Medulla oblongata (tissue), 1 donor: ENCODE measurements around the gene PRRT1B.
A peak's percentile ranks its signal among the peaks of the same experiment; 100 is the strongest.

Source experiments
- DNase-seq: peaks from one replicate; pipeline ENCODE4 v3.0.0-alpha.2; 2015; ENCODE audit errors: extremely low spot score

Gene PRRT1B

DNA sequence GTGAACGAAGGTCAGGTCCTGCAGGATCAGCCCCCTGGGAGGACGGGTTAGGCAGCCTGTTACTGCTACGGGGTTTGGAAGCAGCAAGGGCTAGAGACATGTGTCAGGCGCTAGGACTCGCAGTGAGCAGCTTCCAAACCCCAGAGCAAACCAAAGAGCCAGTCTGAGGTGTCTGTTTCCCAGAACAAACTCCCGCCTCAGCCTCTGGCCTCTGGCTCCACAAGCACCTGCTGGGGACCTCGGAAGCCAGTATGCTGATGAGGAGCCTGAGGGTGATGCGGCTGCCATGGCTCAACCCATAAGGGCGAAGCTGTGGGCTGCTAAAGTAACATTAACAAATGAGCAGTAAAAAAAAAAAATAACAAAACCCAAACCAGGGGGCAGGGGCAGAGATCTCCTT, 35.0 kb downstream of the PRRT1B start:
- DNase-seq, result no peak

DNA sequence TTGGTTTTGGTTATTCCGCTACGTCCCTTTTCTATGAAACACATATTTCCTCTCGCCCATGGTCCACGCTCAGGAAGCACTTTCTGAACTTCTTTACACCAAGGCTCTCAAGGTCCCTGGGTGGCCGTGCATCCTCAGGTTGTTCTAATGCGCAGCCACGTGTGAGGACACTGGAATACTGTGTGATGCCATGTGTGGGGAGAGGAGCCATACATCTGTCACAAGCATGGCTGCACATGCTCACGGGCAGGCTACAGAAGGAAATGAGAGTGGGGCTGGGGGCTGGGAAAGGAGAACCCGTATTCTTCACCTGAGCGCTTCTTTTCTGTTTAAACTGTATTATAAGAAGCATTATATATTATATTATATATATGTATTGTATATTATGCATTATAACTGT, 36.7 kb downstream of the PRRT1B start:
- DNase-seq, result no peak

DNA sequence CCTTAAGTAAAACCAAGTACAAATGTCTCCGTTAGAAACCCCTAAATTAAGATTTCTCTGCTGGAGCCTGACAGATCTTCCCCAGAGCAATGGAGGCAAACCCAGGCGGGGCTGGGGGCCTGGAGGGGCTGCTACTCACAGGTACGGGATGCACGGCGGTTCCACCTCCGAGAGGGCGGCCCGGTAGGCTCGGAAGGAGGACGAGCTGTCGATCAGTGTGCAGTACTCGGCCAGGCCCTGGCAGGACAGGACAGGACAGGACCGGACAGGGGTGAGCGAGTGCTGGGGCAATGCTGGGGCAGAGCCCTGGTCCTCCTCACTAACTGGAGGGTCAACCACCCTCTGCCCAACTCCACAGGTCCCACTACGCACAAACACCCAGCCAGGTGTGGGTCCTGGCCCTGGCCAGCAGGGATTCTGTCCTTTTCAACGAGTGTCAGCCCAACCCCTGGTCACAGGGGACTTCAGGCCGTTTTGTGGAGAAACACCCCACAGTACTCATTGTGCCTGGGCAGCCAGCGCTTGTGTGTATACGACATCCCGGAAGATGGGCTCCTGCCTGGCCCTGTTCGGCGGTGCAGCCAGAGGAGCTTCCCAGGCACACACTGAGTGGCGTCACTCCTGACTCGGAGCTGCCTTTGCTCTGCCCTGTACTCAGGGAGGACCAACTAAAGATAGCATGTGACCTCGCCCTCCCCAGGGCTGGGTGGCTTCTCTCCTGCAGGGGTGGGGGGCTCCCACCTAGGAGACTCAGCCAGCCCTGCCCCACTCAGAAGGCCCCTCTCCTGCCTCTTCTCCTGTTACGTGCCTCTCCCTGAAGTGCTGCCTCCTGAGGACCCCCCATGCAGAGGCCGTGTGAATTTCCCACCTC, 37.4 kb downstream of the PRRT1B start:
- DNase-seq, result no peak

DNA sequence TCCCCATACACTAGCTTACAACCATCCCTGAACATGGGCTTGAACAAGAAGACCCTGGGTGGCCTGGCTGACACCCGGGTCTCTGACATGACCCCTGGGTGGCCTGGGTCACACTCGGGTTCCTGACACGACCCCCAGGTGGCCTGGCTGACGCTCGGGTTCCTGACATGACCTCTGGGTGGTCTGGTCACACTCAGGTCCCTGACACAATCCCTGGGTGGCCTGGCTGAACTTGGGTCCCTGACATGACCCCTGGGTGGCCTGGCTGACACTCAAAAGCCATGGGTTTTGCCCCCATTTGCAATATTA, 38.0 kb downstream of the PRRT1B start:
- DNase-seq, result no peak

DNA sequence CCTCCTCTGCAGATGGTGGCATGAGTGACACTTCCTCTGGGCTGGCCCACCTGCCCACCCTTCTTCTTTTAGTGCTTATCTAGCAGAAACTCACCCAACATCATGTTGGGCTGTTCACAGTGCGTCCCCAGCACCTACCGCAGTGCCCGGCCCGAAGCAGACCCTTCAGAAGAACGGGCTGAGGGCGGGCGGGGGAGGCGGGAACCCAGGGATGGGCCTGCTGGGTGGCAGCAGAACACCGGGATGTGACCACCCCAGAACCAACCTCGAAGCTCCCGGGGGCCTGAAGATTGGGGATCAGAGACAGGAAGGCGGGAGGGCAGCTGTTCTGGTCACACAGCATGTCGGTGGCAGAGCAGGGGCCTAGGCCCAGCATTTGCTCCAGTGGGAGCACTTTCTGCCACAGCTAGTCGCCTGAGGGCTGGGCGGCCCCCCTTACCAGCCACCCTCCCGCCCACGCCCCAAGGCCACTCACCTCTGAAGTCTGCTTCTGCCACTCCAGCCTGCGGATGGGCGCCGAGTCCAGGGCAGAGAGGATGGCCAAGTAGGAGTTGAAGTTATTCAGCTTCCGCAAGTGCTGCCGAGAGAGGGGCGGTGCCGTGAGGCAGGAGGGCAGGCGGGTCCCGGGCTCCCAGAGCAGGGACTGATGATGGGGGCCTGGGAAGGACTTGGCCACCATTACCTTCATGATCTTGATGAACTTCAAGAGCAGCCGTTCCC, 38.7 kb downstream of the PRRT1B start:
- no peak for DNase-seq

DNA sequence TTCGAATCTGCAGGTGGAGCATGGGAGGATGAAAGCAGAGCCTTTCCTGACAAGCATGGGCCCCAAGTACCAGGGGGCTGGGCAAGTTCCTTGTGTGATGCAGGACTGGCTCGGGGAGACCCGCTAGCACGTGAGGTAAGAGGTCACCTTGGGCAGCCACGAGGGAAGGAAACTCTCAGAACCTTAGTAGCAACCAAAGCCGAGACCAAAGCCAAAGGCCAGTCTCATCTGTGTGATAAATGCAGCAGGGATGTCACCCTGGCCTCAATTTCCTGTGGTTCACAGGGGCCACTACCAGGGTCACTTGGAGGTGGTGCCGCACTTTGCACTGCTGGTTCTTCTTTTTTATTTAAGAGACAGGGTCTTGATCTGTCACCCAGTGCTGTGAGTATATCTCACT, 39.5 kb downstream of the PRRT1B start:
- DNase-seq, result no peak

DNA sequence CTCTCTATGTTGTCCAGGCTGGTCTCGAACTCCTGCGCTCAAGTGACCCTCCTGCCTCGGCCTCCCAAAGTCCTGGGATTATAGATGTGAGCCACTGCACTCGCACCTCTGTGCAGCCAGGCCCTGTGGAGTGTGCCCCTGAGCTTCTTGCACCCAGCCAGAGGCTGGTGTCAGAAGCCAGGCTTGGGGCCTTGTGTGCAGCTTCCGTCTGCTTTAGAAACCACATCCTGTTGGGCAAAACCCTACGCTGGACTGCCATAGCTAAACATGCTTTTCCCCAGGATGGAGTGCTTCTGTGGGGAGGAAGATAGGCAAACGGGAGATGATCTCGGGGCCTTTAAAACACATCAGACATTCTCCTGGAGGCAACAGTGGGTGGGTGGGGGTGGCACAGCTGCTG, 40.1 kb downstream of the PRRT1B start:
- DNase-seq, result peak; percentile 57

DNA sequence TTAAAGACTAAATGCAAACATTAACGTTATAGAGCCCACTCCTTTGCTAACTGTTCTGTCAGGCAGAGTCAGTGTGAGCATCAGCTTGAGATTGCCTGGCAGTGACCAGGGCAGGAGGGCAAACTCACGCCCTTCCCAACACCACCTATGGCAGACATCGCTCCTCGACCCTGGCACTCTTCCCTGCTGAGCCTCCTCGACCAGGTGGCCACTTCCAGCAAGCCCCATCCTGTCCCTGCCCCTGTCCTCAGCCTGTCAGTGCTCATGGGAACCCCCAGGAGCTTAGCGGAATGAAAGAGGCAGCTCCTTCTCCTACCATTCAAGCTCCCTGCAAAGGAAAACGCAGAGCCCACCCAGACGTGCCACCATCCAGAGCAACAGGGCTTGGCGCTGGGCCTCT, 42.0 kb downstream of the PRRT1B start:
- no peak for DNase-seq

DNA sequence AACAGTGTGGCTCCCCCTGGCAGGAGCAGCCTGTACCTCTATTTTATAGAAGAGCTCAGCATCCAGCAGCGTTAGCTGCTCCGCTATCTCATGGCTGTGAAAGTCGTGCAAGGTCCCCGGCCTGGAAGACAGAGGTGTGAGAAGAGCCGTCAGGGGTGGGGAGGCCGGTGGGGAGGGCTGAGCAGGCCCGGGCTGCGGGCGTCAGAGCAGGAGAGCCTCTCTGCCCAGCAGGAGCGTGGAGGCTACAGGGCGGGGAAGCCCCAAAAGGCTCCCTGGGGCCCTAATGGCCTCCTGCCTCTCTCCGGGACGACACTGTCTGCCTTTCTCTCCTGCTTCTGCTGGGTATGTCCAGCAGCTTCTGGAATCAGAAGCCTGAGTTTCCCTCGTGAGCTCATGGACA, 42.6 kb downstream of the PRRT1B start:
- no peak for DNase-seq

DNA sequence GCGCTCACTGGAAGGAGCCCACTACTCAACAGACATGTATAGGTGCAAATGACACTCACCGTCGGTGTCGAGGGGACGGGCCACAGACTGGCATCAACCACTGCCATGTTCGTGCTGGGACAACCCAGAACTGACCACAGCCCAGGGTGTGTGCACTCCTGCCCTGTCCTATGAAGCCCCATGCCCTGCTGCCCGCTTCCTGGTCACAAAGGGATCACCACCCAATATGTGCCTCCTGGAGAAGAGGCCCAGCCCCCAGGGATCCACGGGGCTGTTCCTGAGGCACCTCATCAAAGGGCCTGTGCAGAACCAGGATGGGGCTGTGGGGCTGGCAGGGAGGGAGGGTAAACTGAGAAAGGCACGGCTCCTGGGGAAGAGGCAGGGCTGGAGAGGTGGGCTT, 43.1 kb downstream of the PRRT1B start:
- DNase-seq, result no peak

DNA sequence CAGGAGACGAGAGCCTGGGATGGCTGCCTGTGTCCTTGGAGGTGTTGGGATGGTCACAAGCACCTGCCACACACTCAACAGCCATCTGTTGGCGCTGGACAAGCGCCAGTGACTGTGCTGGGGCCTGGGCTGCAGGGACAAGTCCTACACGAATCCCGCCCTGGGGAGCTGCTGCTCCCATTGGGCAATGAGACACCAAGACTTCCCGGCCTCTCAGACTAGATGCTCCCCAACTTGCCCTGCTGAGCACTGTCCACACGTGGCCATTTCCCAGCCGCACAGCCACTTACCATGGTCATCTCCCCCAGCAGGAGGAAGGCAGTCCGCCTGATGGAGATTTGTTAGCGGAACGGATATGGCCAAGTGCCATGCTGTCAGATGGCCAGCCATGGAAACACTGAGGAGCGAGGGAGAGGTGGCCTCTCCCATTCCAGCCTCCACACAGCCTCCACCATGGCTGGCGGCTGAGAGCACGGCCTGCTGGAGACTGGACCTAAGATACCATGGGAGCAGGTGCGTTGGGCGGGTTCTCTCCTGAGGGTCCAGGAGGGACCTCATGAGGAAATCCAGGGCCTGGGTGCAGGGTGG, 43.9 kb downstream of the PRRT1B start:
- no peak for DNase-seq

DNA sequence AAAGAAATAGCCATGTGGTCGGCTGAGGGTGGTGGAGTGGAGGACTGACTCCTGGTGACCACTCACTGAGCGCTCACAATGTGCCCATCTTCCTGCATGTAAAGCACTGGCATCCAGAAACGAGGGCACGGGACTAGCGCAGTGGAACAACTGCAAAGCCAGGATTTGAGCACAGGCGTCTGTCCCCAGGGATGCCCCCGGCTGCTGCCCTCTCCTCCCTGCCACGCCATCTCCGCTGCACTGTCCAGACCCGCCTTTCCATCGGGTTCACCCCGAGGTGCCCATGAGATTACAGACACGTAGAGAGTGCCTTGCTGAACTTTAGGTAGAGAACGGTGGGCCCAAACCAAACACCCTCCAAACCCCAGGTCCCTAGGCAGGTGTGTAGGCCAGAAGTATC, 44.7 kb downstream of the PRRT1B start:
- DNase-seq, result no peak

DNA sequence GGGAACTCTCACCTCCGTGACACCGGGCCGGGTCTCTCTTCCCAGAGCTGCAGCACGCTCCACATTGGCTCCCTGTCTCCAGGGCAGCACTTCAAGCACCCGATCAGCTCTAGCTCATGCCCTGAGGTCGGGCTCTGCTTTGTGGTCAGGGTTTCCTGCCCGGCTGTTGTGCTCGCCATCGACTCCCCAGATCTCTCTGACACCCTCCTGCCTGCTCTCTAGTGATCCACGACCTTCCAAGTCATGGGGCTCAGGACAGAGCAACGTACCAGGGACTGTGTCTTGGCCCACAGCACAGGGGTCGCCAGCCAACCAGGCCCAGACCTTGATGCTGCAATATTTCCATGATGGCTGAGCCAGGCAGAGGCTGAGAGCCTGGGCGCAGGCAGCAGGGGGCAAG, 45.1 kb downstream of the PRRT1B start:
- DNase-seq, result no peak

DNA sequence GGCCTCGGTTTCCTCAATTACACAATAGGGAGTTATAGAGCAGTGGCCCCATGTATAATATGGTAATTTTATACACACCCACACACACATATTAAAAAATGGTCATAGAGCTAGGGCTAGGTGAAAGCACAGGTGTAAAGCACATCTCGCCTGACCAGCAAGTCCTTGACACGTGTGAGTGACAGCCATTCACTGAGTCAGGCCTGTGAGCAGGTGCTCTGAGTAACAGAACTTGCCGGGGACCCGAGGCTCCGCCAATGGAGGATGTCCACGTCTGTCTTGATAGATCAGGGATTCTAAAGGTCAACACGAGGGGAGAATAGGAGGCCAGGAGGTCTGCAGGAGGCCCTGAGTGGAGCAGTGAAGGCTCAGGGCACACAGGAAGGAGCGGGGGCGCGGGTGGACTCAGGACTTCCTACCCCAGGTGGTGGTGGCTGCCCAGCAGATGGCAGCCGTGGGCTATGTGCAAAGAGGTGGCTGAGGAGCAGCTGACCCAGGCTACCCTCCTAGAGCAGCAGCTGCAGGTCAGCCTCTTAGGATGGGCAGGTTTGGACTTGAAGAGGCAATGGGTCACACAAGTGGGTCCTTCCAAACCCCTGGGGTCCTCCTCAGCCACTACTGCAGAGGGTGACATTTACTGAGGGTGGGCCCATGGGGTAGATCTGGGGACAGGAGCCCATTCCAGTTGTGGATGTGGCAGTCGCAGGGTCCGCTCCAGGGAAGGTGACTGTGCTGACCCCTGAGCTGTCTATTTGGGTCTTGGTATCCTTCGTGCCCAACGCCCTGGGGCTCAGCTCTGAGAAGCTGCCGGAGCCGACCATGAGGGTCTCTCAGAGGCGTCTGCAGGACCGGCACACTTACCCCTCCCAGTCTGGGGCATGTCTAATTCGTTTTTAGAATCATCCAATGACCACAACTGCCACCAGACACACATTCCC, 45.9 kb downstream of the PRRT1B start:
- peak; percentile 84 for DNase-seq

DNA sequence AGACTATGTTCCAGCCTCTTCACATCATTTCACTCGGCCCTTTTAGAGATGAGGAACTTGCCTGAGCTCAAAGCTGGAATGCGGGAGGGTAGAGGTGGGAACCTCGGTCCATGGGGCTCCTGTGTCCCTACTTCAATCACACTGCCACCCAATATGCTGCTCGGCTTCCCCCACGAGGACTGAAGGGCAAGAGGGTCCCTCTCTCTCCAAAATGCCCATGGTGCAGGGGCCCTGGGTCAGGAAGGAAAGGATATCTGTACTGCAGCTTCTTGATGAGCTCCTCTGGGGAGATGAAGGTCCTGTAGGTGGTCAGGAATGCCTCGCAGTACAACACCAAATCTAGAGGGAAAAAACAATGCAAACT, 46.5 kb downstream of the PRRT1B start:
- DNase-seq, result no peak

DNA sequence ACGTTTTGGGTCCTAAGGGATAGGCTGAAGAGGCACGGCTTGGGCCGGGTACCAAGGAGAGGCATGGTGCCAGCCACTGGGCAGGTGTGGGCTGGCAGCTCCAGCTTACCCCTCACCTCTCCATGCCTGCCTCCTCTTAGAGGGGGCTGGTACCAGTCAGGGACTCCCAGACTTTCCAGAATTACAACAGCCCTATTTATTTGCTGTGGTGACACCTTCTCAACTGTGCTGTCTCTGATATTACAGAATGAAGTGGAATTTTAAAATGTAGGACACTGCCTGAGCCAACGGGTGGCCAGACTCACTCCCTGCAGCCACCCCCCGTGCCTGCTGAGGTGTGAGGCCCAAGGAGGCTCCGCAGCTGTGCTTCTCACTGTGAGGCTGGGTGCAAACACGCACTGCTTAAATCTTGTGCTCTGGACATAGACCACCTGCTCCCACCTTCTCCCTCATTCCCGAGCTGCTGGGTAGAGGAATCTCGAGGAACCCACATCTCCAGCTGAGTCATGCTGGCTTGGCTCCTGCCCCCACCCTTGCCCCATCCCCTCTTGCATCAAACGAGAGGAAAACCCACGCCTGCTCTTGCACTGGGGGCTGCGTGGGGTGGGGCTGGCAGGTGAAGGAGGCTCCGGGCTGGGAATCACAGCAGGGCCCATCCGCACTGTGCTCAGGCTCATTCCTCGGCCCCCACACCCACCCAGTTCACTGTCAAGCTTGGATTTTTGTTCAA, 47.9 kb downstream of the PRRT1B start:
- no peak for DNase-seq

DNA sequence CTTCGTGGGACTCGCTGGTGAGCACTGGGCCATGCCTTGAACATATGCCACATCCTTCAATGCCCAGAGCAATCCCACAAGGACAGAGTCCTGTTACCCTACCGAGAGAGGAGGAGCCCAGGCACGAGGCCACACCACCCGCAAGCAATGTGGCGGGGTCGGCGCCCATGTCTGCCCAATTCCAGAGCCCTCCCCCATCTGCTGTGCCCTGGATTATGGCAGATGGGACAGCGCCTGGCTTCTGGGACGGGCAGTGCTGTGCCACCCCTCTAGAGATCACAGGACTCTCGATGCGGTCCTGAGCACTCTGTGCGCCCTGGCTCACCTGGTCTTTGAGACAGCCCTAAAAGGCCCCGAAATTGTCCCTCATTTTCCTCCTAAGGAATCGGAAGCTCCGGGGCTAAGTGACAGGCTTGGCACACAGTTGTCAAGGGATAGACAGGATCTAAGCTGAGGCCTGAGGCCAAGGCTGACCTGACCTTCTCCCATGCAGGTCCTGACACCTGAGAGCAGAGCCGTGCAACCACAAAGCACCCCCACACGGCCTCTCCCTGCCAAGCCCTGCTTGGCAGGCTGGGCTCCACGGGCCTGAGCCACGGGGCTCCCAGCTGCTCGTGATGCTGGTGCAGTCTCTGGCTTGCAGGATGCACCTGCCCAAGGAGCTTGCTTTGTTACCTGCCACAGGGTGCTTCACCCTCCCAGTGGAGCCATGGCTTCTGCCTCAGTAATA, 48.8 kb downstream of the PRRT1B start:
- no peak for DNase-seq

DNA sequence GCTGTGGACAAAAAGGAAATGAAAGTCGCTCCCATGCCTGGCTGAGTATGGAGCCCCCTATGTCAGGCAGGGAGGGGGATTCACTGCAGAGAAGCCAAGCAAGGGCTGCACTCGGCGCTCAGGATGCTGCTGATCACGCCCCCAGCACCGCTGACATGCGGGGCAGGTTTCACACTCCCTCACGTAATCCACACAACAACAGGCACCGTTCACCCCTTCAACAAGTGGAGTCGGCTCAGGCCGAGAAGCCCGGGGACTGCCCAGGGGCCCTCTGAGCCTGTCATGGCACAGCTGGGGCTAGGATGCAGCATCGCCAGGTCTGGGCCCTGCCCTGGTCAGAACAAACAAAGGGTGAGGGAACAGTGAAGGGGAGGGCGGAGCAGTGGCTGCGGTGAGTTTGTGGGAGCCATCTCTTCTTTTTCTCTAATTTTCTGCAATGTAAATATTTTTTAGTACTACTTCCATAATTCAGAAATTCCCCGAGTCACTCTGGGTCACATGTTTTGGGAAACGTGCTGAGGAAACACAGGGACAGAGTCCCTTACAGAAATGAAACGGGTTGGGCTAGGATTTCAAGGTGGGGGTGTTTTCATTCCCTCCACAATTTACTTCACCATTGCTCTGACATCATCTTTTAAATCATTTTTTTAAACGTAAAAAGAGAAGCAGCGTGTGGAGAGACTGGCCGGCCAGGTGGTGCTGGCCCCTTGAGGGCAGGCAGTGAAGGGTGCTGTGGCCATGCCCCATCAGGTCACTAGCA, 49.8 kb downstream of the PRRT1B start:
- no peak for DNase-seq

DNA sequence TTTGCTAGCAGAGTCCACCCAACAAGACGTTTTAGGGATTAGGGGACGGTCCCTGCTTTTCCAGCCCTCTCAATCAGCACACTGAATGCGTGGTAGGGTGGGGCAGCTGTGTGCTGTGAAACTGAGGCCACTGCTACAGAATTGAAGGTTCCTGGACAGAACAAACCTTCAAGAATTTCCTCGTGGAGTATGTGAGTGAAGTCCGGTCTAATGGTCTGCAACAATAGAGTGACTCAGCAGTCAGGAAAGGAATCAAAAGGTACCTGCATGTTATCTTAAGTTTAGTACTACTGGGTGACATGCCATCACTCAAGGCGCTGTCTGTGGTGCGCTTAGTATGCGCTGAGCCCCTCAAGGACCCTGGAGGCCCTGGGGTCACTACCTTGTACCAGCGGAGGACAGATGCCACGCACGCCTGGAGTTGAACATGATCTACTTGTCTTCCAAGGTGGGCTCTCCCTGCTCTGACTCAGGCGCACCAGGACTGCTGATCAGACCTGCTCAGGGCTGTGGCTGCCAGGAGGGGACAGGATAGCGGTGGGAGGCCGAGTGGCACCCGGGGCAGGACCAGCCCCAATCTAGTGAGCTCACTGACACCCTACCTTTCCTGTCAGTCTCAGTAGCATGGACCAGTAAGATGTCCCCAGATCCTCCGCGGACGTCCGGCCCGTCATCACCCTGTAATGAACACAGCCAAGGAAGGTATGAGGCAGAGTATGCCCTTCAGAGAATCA, 50.5 kb downstream of the PRRT1B start:
- DNase-seq, result no peak
